A549 treated with RU486 at 1 μM for 4 hours (cell line): ENCODE results near the gene MYOCD. TPM values are rescaled to one million over a fixed set of nuclear protein-coding genes. Genes with fewer than 3 reads are reported as not detected.

Source experiments
- total RNA-seq: library from RNA; stranded (reverse); fragments of 200-300 nt; extraction: Qiagen RNA extraction; gene quantifications from 5 replicates; pipeline ENCODE4 v1.2.3, GENCODE V29; 2022; ENCODE audit warnings: low read depth

MYOCD gene
- 0.34 to 1.9 TPM (median 1.1 TPM) in 5 replicates for total RNA-seq

GRCh38 chr17:12665263-12666210 lies at the start of gene MYOCD:
TSS of gene MYOCD (plus strand) at chr17:12665890. CDS start at chr17:12666189, 299 bp downstream.

GRCh38 chr17:12789481-12790248 lies 124.0 kb downstream of the MYOCD start, which contains the start of gene ARHGAP44:
TSS of gene ARHGAP44 (plus strand) at chr17:12789498. CDS start at chr17:12789839, 341 bp downstream.

Other genes starting within 250 kb of the MYOCD start
- gene ARHGAP44, start 123.6 kb downstream of the MYOCD start, total RNA-seq, result 2.1 to 3.4 TPM (median 2.7 TPM) in 5 replicates